Measurements from ENCODE around the gene KRTAP10-6. TPM values are rescaled to one million over a fixed set of nuclear protein-coding genes. Genes with fewer than 3 reads are reported as not detected.
"Not testable (repeated sequence)": the region's sequence is repeated elsewhere in the genome, so short reads cannot be mapped to it uniquely, and the experiment has no call there.

The KRTAP10-6 gene
- total RNA-seq, 1 experiment from 2014 or later, result not detected

- Histone ChIP-seq H3K4me3 (ENCODE audit: low read length) (no peak overlapping the region), H3K9ac (ENCODE audit: low read length) (no peak overlapping the region), H2AFZ (ENCODE audit: low read length) (no peak overlapping the region), H3K27ac (ENCODE audit: low read length) (no peak overlapping the region), H3F3A (ENCODE audit: low read length, unreplicated experiment) (no peaks in the 10 kb centered on the region), H3K9me2 (replicated peaks; ENCODE audit: low read length) (no peaks in the 10 kb centered on the region), H3K79me2 (ENCODE audit: low read length) (no peaks in the 10 kb centered on the region), H3K4me2 (ENCODE audit: low read length) (no peak overlapping the region), H3K36me3 (ENCODE audit: low read depth, low read length) (no peaks in the 10 kb centered on the region), H3K27me3 (ENCODE audit: low read length) (no peaks in the 10 kb centered on the region), H3K4me1 (ENCODE audit: insufficient read depth, low read length) (peaks cover 10% of the 10 kb centered on the region; the same call in 1 of the 2 replicates), H4K20me1 (ENCODE audit: low read length) (no peaks in the 10 kb centered on the region), H3K9me3 (ENCODE audit: low read length) (0 out of 2 replicates have a peak, but pooled peaks cover 5% of the 10 kb centered on the region)
- POLR2A ChIA-PET (ENCODE audit: unreplicated experiment), result no interaction called here
- intact Hi-C loops (cut with micrococcal nuclease), result no loop called here
- no TSS peak for BruUV-seq (replicated peaks)
- CTCF ChIA-PET, result no interaction called here
- no peak for TF ChIP-seq EZH2 (IDR thresholded peaks at IDR 0.05; ENCODE audit: low read length, unreplicated experiment)
- TF ChIP-seq CTCF (conservative IDR thresholded peaks at IDR 0.05; ENCODE audit: low read depth, low read length), result no peak
- TF ChIP-seq EZH2phosphoT487 (IDR thresholded peaks at IDR 0.05; ENCODE audit: borderline replicate concordance, low read length), result no peak
- no peak for DNase-seq
- ATAC-seq, result no peak
Observed at GRCh38 chr21:44582055-44582454, 10.2 kb downstream of the KRTAP10-6 start.

- TF ChIP-seq CTCF (conservative IDR thresholded peaks at IDR 0.05; ENCODE audit: low read depth, low read length), result no peak
- no peak for TF ChIP-seq EZH2phosphoT487 (IDR thresholded peaks at IDR 0.05; ENCODE audit: borderline replicate concordance, low read length)
- no peak for TF ChIP-seq EZH2 (IDR thresholded peaks at IDR 0.05; ENCODE audit: low read length, unreplicated experiment)
- POLR2A ChIA-PET (ENCODE audit: unreplicated experiment), result no interaction called here
Observed at GRCh38 chr21:44581158-44581557, 11.1 kb downstream of the KRTAP10-6 start.

GRCh38 chr21:44580231-44580821 is 12.0 kb downstream of the KRTAP10-6 start, which contains the start of gene KRTAP10-5:
Gene KRTAP10-5 (minus strand): TSS chr21:44580604. CDS start chr21:44580578, 26 bp downstream.
- H3F3A ChIP-seq (ENCODE audit: low read length, unreplicated experiment); H3K27me3 ChIP-seq (ENCODE audit: low read length); POLR2A ChIA-PET (ENCODE audit: unreplicated experiment); H3K4me1 ChIP-seq (ENCODE audit: insufficient read depth, low read length); intact Hi-C loops (cut with micrococcal nuclease); H4K20me1 ChIP-seq (ENCODE audit: low read length); H3K36me3 ChIP-seq (ENCODE audit: low read depth, low read length); H3K9me3 ChIP-seq (ENCODE audit: low read length); H3K79me2 ChIP-seq (ENCODE audit: low read length); BruUV-seq (replicated peaks); H3K9me2 ChIP-seq (replicated peaks; ENCODE audit: low read length): not testable (repeated sequence)
- DNase-seq, result peak; percentile 64
- CTCF ChIA-PET, result interaction anchor here (0.6 to 1.7 kb wide), 3 partner anchors 92 to 213 kb away, joined by 4 to 12 read pairs (median 4); no protein-coding TSS in a partner anchor
- peak within 1 kb of the TSS; percentile 40 for H3K27ac ChIP-seq (ENCODE audit: low read length)
- H3K4me3 ChIP-seq (ENCODE audit: low read length), result peak within 1 kb of the TSS; percentile 51
- peak; percentile 86 for ATAC-seq
- H3K9ac ChIP-seq (ENCODE audit: low read length), result peak within 1 kb of the TSS; percentile 11; the same call in 1 of the 2 replicates
- H3K4me2 ChIP-seq (ENCODE audit: low read length), result peak within 1 kb of the TSS; percentile 82
- H2AFZ ChIP-seq (ENCODE audit: low read length), result peak within 1 kb of the TSS; percentile 61

More at GRCh38 chr21:44581158-44581557, 11.1 kb downstream of the KRTAP10-6 start:
- no peak for DNase-seq
- no peaks in the 10 kb centered on the region for H3K36me3 ChIP-seq (ENCODE audit: low read depth, low read length)
- H3K4me3 ChIP-seq (ENCODE audit: low read length), result no peak overlapping the region
- H3K79me2 ChIP-seq (ENCODE audit: low read length), result no peaks in the 10 kb centered on the region
- H2AFZ ChIP-seq (ENCODE audit: low read length), result no peak overlapping the region
- no peaks in the 10 kb centered on the region for H3K27me3 ChIP-seq (ENCODE audit: low read length)
- H3K4me1 ChIP-seq (ENCODE audit: insufficient read depth, low read length), result peaks cover 10% of the 10 kb centered on the region; the same call in 1 of the 2 replicates
- BruUV-seq (replicated peaks), result no TSS peak
- intact Hi-C loops (cut with micrococcal nuclease), result no loop called here
- no peak for ATAC-seq
- H3F3A ChIP-seq (ENCODE audit: low read length, unreplicated experiment), result no peaks in the 10 kb centered on the region
- no peak overlapping the region for H3K4me2 ChIP-seq (ENCODE audit: low read length)
- H3K9ac ChIP-seq (ENCODE audit: low read length), result no peak overlapping the region
- H3K9me3 ChIP-seq (ENCODE audit: low read length), result 0 out of 2 replicates have a peak, but pooled peaks cover 5% of the 10 kb centered on the region
- CTCF ChIA-PET, result interaction anchor here (1.7 kb wide), 1 partner anchor 213 kb away, joined by 4 read pairs; no protein-coding TSS in a partner anchor
- no peaks in the 10 kb centered on the region for H3K9me2 ChIP-seq (replicated peaks; ENCODE audit: low read length)
- H3K27ac ChIP-seq (ENCODE audit: low read length), result no peak overlapping the region
- no peaks in the 10 kb centered on the region for H4K20me1 ChIP-seq (ENCODE audit: low read length)

All from PC-3 (cell line).